ELR (cell line): Measurements from ENCODE around the gene SUSD1.
"Not testable (repeated sequence)": the region's sequence is repeated elsewhere in the genome, so short reads cannot be mapped to it uniquely, and the experiment has no call there.

Experiments
- DNase-seq: peaks from one replicate; pipeline ENCODE4 v3.0.0-alpha.2; 2015; ENCODE audit warnings: low read depth

The SUSD1 gene

GRCh38 chr9:112094948-112095681 is 80.0 kb downstream of the SUSD1 start:
- DNase-seq, result no peak

GRCh38 chr9:112094241-112094640 is 80.9 kb downstream of the SUSD1 start:
- DNase-seq, result no peak

DNA sequence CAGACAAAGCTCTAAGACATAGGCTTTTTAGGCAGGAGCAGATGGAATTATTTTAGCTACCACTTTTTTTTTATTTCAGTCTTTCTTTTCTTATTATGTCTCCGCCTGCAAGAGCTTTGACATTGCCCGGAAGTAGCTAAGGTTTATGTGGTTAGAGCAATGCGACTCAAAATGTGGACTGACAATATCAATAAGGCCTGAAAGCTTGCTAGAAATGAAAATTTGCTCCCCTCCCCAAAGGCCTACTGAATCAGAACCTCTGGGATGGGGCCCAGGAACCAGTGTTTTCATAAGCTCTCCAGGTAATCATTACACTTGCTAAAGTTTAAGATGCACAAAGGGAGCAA is 81.3 kb downstream of the SUSD1 start:
- no peak for DNase-seq

DNA sequence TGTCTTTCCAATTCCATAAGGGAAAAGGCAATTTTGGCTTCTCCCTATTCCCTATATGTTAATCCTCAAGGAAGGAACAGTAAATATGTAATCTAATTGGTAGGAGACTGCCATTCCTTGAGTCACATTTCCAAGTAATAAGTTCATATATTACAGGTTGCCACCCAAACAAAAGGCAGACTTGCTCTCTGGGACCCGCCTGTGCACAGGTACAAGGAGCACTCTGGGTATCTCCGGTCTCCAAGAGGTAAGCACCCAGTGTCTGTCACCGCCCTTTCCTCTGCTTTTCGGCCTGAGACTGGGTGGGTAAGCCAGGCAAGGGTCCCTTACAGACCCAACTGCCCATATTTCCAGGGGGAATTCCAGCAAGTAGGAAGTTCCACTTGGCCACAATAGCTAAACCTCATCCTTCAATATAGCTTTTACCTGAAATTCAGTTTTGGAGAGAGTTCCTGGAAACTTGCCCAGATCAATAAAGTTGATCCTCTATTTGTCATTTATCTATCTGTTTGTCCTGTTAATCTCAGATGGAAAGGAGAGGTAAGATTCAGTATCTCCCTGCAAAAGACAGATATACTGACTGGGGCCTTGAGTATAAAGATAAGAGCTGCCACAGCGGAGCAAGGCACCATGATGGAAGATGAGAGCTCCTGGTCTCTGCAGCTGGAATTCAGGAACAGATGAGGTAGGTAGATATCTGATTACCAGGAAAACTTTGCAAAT is 81.8 kb downstream of the SUSD1 start:
- no peak for DNase-seq

DNA sequence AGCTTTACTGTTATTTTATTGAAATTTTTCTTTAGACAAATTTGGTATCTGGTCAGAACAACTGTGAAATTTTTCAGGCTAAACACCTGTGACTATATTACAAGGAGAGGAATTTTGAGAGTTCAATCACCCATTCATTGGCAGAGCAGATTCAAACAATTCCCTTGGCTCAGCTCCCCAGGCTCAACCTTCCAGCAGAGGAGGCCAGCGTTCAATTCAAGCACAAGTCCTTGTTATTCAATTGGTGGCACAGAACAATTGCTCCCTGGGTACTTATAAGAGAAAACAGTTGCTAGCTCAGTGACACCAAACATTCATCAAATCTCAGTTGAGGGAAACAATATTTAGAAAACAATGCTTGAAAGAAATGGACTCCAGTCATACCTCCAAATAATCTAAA is 83.3 kb downstream of the SUSD1 start:
- DNase-seq, result peak; percentile 40

- DNase-seq, result no peak
Observed at GRCh38 chr9:112087506-112087905, 87.6 kb downstream of the SUSD1 start.

DNA sequence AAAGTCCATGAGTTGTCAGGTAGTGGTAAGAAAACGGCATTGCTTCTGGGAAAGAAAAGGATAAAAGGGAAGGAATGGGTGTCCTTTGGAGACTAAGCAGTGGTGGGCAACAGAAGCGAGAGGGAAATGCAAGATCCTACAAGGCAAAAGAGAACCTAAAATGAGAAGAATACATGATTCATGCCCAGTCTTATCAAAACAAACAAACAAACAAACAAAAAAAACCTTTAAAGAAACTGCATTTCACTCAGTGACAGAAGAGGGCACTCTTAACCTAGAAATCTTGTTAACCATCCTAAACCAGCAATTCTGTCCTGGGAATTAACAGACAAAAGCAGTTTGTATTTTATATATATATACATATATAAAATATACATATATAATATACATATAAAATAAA is 88.5 kb downstream of the SUSD1 start:
- peak; percentile 57 for DNase-seq

GRCh38 chr9:112084907-112085306 is 90.2 kb downstream of the SUSD1 start:
- no peak for DNase-seq

DNA sequence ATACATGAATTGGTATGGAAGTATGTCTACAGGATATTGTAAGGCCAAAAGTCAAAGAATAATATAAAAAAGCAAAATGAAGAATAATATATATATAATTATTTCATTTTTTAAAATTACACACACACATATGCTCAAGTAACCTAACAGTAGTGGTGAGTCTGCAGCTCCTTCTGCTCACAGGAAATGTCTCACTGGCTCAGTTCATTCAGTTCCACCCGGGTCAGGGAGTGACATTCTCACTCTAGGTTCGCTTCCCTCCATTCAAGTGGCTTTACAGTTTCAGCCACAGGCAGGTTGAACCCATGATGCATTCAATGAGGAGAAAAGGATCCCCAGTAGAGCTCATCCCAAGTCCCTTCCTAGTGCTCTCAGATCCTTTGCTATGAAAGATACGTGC is 90.8 kb downstream of the SUSD1 start:
- DNase-seq, result peak; percentile 40

- DNase-seq, result no peak
Observed at GRCh38 chr9:112081918-112082729, 93.0 kb downstream of the SUSD1 start.

DNA sequence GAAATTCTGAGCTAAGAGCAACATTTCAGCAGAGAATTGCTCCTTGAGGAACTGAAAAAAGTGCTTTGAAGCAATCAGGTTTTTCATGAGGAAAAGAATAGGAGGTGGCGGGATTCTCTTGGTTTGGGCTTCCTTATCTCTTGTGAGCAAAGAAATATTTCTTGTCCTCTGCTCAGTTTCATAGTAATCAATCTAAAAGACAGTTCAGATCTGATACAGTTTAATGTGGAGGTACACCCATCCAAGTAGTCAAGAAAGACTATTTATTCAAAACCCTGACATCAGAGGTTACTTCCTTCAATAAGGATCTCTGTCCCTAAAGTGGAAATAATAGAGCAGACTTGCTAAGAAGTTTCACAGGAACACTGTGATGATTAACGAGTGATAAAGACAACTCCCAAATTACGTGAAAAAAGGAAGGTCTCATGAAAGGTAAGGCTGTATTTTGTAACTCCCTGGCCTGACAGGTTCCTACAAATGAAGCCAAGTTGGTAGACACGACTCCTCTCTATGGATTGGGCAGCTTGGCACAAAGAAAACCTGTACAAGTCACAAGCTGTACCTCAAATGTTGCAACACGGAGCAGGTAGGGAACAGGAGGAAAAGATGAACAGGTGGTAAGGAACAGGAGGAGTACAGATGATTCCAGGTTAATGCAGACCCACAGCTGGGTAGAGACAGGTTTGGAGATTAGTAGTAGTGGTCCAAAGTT is 94.1 kb downstream of the SUSD1 start:
- DNase-seq, result no peak

GRCh38 chr9:112078432-112078831 is 96.7 kb downstream of the SUSD1 start:
- no peak for DNase-seq

- DNase-seq, result no peak
Observed at GRCh38 chr9:112076814-112077213, 98.3 kb downstream of the SUSD1 start.

GRCh38 chr9:112075009-112075378 is 100.1 kb downstream of the SUSD1 start:
- no peak for DNase-seq

DNA sequence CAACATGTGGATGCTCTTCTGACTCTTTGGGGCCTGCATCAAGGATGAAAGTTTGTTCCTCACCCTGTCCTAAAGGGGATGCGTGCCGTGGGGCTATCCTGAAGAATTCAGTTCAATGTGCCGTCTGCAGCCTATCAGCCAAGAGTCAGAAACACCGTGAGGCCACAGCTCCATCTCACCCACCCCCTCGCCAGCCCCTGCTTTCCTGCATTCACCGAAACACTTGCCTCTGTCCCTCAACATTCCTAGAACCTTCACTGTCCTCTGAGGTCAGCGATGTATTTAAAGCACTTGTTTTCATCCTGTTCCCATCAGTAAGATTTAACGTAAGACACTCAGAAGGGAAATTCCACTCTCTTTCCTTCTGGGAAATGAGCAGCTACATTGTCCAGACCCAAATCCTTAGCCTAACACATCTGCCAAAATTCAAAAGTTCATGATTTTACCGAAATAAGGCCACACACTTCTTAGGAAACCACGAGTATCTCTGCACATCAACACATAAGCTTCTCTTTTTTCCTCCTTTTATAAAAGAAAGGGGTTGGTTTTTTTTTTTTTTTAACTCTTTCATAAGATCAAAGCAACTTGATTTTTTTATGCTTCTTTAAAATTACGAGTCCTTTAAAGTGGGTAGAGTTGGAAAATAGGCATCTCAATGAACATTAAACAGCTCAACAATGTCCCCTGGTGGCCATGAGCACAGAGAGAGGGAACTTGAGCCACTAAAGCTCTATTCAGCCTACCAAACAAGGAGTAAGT is 100.7 kb downstream of the SUSD1 start:
- DNase-seq, result peak; percentile 91

DNA sequence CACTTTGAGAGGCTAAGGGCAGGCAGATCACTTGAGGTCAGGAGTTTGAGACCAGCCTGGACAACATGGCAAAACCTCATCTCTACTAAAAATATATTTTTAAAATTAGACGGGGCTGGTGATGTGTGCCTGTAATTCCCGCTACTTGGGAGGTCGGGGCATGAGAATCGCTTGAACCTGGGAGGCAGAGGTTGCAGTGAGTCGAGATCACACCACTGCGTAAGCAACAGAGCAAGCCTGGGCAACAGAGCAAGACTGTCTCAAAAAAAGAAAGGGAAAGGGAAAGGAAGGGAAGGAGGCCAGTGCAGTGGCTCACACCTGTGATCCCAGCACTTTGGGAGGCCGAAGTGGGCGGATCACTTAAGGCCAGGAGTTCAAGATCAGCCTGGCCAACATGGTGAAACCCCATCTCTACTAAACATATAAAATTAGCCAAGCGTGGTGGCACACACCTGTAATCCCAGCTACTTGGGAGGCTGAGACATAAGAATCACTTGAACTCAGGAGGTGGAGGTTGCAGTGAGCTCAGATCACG is 101.4 kb downstream of the SUSD1 start:
- not testable (repeated sequence) for DNase-seq

DNA sequence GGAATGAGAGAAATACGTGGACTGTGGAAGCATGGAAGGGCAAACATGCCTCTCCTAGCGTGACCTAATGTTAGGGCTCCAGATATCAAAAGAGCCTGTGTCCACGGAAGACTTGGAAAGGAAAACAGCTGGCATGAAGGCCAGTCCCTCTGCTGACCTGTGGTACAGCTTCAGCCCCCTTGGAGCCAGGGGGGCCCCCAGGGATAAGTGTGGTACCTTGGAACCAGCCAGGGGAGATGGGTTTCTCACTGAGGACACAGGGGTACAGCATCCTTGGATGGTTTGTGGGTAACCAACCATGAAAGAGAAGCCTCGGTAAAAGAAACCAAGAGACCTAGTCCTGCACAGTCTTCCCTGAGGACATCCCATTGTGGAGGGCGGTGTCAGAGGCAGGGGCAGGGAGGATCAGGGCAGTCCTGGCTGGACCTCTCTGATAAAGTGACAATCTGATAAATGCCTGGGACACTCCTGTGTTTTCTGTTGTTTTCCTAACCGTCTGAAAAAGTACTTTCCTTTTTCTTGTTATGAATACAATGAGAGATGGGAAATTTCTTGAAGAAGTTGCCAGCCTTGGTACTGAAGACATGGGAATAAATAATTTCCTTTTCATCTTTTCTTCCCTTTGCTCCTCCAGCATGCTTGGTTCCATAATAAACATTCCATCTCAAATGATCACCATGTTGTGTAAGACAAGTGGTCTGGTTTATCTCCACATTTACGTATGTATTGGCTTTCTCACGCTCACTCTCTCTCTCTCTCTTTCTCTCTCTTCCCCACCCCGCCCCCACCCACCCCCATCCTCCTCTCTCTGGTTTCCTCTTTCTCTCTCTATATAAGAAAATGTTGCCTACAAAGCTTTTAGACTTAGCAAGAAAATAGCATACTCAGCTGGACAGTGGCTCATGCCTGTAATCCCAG is 102.1 kb downstream of the SUSD1 start:
- peak; percentile 78 for DNase-seq

DNA sequence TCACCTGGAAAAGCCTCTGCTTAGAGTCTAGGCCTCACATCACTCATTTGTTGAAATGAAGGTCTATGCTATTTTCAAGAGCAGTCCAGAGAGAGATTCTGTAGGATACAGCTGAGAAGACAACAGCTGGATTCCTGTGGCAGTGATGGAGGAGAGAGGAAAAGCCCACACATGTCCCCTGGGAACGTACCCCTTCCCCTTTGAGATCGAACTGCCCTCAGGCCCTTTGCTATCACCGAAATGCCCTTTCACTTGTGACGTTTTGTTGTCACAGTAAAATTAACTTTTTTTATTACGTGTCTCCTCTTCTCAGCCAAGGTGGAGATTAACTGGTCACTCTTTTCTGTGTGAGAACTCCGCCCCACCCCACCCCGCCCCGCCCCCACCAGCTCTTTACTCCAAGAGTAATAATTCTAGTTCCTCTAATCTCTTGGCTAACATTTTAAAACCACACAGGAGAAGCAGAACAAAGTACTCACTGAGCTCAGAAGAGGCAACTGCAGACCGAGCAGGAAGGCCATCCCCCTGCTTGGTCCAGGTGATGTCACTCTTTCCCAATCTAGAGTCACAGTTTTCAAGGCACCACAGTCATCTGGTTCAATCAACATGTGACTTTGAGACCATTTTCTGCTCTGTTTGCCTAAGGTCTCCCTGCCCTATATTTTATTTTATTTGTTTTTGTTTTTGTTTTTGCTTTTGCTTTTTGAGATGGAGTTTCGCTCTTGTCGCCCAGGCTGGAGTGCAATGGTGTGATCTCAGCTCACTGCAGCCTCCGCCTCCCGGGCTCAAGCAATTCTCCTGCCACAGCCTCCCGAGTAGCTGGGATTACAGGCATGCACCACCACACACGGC is 105.6 kb downstream of the SUSD1 start:
- DNase-seq, result no peak
